ENCODE data around the gene ZNF585A.
A peak's percentile ranks its signal among the peaks of the same experiment; 100 is the strongest.

Gene ZNF585A

DNA sequence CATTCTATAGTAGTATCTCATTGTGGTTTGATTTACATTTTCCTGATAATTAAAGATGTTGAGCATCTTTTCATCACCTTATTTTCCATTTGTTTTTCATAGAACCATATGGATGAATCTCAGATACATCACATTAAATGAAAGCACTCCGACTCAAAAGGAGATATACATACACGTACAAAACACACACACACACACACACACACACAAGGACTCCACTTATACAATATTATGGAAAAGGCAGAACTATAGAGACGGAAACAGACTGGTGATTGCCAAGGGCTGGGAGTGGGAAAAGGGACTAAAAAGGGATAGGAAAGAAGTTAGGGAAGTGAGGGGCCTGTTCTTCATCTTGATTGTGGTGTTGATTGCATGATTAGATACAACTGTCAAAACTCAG is 24.3 kb downstream of the ZNF585A start:
- no peak overlapping the region for H3K4ac ChIP-seq (ENCODE audit: low read depth in 1 of 2, low read length in 2 of 2)
- H4K91ac ChIP-seq (ENCODE audit: low read length): no peak overlapping the region
- H3K9me3 ChIP-seq (ENCODE audit: control insufficient read depth, low read length): peaks cover 87% of the 10 kb centered on the region
- no peak overlapping the region for H3K18ac ChIP-seq (ENCODE audit: low read depth in 1 of 2, low read length in 2 of 2)
- H3K27ac ChIP-seq (ENCODE audit: low read length, poor library complexity, severe bottlenecking): no peak overlapping the region
- H3K4me3 ChIP-seq (ENCODE audit: insufficient read depth in 1 of 2, low read depth in 1 of 2, low read length in 2 of 2): peak overlapping the region in 1 of 2 experiments; percentile 25
- no peak overlapping the region for H3K4me2 ChIP-seq (ENCODE audit: low read length, poor library complexity, severe bottlenecking)
- WGBS: 100% methylated on average over 1 of the region's 3 CpGs
- no peak overlapping the region for H3K14ac ChIP-seq (ENCODE audit: low read length in 2 of 2)
- DNase-seq: no peak
- no peak overlapping the region for H4K8ac ChIP-seq (ENCODE audit: low read length)
- H3K9ac ChIP-seq (ENCODE audit: low read length): no peak overlapping the region
- no peak overlapping the region for H2AFZ ChIP-seq (ENCODE audit: low read depth, low read length)
- no peak overlapping the region for H2AK5ac ChIP-seq (ENCODE audit: low read length, severe bottlenecking)
- no peaks in the 10 kb centered on the region for H3K27me3 ChIP-seq (ENCODE audit: control insufficient read depth in 1 of 2, insufficient read depth in 1 of 2, low read length in 2 of 2)
- H2BK5ac ChIP-seq (ENCODE audit: low read depth, low read length, poor library complexity, severe bottlenecking): no peak overlapping the region
- H2BK12ac ChIP-seq (ENCODE audit: low read length in 2 of 2): no peak overlapping the region
- no peak overlapping the region for H2BK15ac ChIP-seq (ENCODE audit: low read depth, poor library complexity, severe bottlenecking)
- H3K4me1 ChIP-seq (ENCODE audit: control insufficient read depth, insufficient read depth, low read depth, low read length): no peaks in the 10 kb centered on the region
- no peaks in the 10 kb centered on the region for H3K79me1 ChIP-seq (replicated peaks; ENCODE audit: low read length, poor library complexity, severe bottlenecking)
- no peak overlapping the region for H2BK120ac ChIP-seq (ENCODE audit: low read depth, low read length)
- H3K36me3 ChIP-seq (ENCODE audit: control insufficient read depth in 1 of 2, insufficient read depth in 2 of 2, low read depth in 1 of 2, low read length in 2 of 2): peaks cover 11 to 31% of the 10 kb centered on the region in 2 experiments
- H3K23ac ChIP-seq (ENCODE audit: low read length in 2 of 2): no peak overlapping the region

DNA sequence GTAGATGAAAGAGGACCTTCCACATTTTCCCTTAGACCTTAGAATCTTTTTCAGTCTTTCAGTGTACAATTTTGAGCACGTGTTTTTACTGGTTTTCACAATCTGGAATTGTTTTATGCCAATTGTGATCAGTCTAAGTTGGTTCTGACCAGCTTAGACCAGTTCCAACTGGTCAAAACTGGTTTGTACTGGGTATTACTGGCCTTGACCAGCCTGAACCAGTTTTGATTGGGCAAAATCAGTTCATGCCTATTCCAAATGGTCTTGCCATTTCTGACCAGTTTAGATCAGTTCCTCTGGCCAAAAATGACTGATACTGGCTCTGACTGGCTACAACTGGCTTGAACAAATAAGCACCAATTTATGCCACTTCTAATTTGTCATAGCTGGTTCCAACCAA is 36.4 kb downstream of the ZNF585A start:
- H2BK5ac ChIP-seq (ENCODE audit: low read depth, low read length, poor library complexity, severe bottlenecking): no peak overlapping the region
- H3K4me2 ChIP-seq (ENCODE audit: low read length, poor library complexity, severe bottlenecking): no peak overlapping the region
- no peak overlapping the region for H3K23ac ChIP-seq (ENCODE audit: low read length in 2 of 2)
- no peak overlapping the region for H3K18ac ChIP-seq (ENCODE audit: low read depth in 1 of 2, low read length in 2 of 2)
- WGBS: 4% methylated on average over 1 of the region's 1 CpG
- no peak overlapping the region for H2BK120ac ChIP-seq (ENCODE audit: low read depth, low read length)
- no peak overlapping the region for H3K9ac ChIP-seq (ENCODE audit: low read length)
- no peak overlapping the region for H3K27ac ChIP-seq (ENCODE audit: low read length, poor library complexity, severe bottlenecking)
- peaks cover 87% of the 10 kb centered on the region for H3K9me3 ChIP-seq (ENCODE audit: control insufficient read depth, low read length)
- H2BK12ac ChIP-seq (ENCODE audit: low read length in 2 of 2): no peak overlapping the region
- peak overlapping the region in 1 of 2 experiments; percentile 43 for H3K4me3 ChIP-seq (ENCODE audit: insufficient read depth in 1 of 2, low read depth in 1 of 2, low read length in 2 of 2)
- H3K4ac ChIP-seq (ENCODE audit: low read depth in 1 of 2, low read length in 2 of 2): no peak overlapping the region
- no peak overlapping the region for H2AFZ ChIP-seq (ENCODE audit: low read depth, low read length)
- H2BK15ac ChIP-seq (ENCODE audit: low read depth, poor library complexity, severe bottlenecking): no peak overlapping the region
- H3K4me1 ChIP-seq (ENCODE audit: control insufficient read depth, insufficient read depth, low read depth, low read length): no peaks in the 10 kb centered on the region
- no peak overlapping the region for H3K14ac ChIP-seq (ENCODE audit: low read length in 2 of 2)
- no peak for DNase-seq
- no peak overlapping the region for H4K91ac ChIP-seq (ENCODE audit: low read length)
- H2AK5ac ChIP-seq (ENCODE audit: low read length, severe bottlenecking): no peak overlapping the region
- H3K27me3 ChIP-seq (ENCODE audit: control insufficient read depth in 1 of 2, insufficient read depth in 1 of 2, low read length in 2 of 2): no peaks in the 10 kb centered on the region
- no peaks in the 10 kb centered on the region for H3K36me3 ChIP-seq (ENCODE audit: control insufficient read depth in 1 of 2, insufficient read depth in 2 of 2, low read depth in 1 of 2, low read length in 2 of 2)
- H3K79me1 ChIP-seq (replicated peaks; ENCODE audit: low read length, poor library complexity, severe bottlenecking): no peaks in the 10 kb centered on the region
- no peak overlapping the region for H4K8ac ChIP-seq (ENCODE audit: low read length)

DNA sequence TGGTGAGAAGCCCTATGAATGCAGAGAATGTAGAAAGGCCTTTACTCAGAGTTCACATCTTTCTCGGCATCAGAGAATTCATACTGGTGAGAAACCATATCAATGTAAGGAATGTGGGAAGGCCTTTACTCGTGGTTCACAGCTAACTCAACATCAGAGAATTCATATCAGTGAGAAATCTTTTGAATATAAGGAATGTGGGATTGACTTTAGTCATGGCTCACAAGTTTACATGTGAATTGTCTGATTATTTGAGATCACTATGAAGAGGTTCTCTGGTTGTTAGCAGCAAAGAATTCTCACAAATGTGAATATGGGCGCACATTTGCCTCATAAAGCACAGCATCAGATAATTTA is 43.7 kb downstream of the ZNF585A start:
- H3K4me3 ChIP-seq (ENCODE audit: insufficient read depth in 1 of 2, low read depth in 1 of 2, low read length in 2 of 2): peak overlapping the region in 1 of 2 experiments; percentile 67
- no peak overlapping the region for H3K9ac ChIP-seq (ENCODE audit: low read length)
- H3K18ac ChIP-seq (ENCODE audit: low read depth in 1 of 2, low read length in 2 of 2): no peak overlapping the region

DNA sequence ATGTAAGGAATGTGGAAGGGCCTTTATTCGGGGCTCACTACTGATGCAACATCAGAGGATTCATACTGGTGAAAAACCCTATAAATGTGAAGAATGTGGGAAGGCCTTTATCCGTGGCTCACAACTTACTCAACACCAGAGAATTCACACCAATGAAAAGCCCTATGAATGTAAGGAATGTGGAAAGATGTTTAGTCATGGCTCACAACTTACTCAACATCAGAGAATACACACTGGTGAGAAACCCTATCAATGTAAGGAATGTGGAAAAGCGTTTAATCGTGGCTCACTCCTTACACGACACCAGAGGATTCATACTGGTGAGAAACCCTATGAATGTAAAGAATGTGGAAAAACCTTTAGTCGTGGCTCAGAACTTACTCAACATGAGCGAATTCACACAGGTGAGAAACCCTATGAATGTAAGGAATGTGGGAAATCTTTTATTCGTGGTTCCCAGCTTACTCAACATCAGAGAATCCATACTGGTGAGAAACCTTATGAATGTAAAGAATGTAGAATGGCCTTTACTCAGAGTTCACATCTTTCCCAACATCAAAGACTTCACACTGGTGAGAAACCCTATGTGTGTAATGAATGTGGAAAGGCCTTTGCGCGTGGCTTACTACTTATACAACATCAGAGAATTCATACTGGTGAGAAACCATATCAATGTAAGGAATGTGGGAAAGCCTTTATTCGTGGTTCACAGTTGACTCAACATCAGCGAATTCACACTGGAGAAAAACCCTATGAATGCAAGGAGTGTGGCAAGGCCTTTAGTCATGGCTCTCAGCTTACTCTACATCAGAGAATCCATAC is 44.3 kb downstream of the ZNF585A start:
- Histone ChIP-seq H3K79me1 (replicated peaks; ENCODE audit: low read length, poor library complexity, severe bottlenecking) (no peaks in the 10 kb centered on the region), H3K23ac (ENCODE audit: low read length in 2 of 2) (no peak overlapping the region), H2AK5ac (ENCODE audit: low read length, severe bottlenecking) (no peak overlapping the region), H3K9ac (ENCODE audit: low read length) (no peak overlapping the region), H2BK12ac (ENCODE audit: low read length in 2 of 2) (no peak overlapping the region), H3K18ac (ENCODE audit: low read depth in 1 of 2, low read length in 2 of 2) (no peak overlapping the region), H3K4ac (ENCODE audit: low read depth in 1 of 2, low read length in 2 of 2) (no peak overlapping the region), H2BK15ac (ENCODE audit: low read depth, poor library complexity, severe bottlenecking) (no peak overlapping the region), H3K27ac (ENCODE audit: low read length, poor library complexity, severe bottlenecking) (no peak overlapping the region), H3K27me3 (ENCODE audit: control insufficient read depth in 1 of 2, insufficient read depth in 1 of 2, low read length in 2 of 2) (no peaks in the 10 kb centered on the region), H4K91ac (ENCODE audit: low read length) (no peak overlapping the region), H2BK120ac (ENCODE audit: low read depth, low read length) (no peak overlapping the region), H3K4me1 (ENCODE audit: control insufficient read depth, insufficient read depth, low read depth, low read length) (no peaks in the 10 kb centered on the region), H2BK5ac (ENCODE audit: low read depth, low read length, poor library complexity, severe bottlenecking) (no peak overlapping the region), H3K36me3 (ENCODE audit: control insufficient read depth in 1 of 2, insufficient read depth in 2 of 2, low read depth in 1 of 2, low read length in 2 of 2) (peaks cover 0 to 35% of the 10 kb centered on the region in 2 experiments), H3K14ac (ENCODE audit: low read length in 2 of 2) (no peak overlapping the region), H3K4me2 (ENCODE audit: low read length, poor library complexity, severe bottlenecking) (no peak overlapping the region), H3K4me3 (ENCODE audit: insufficient read depth in 1 of 2, low read depth in 1 of 2, low read length in 2 of 2) (peak overlapping the region in 1 of 2 experiments; percentile 67), H3K9me3 (ENCODE audit: control insufficient read depth, low read length) (peaks cover 94% of the 10 kb centered on the region), H4K8ac (ENCODE audit: low read length) (no peak overlapping the region), H2AFZ (ENCODE audit: low read depth, low read length) (no peak overlapping the region)
- no peak for DNase-seq
- WGBS: 83% methylated on average over 7 of the region's 12 CpGs

More for the DNA sequence above, 43.7 kb downstream of the ZNF585A start:
- WGBS: 70% methylated on average over 2 of the region's 3 CpGs
- H3K4me2 ChIP-seq (ENCODE audit: low read length, poor library complexity, severe bottlenecking): no peak overlapping the region
- H3K36me3 ChIP-seq (ENCODE audit: control insufficient read depth in 1 of 2, insufficient read depth in 2 of 2, low read depth in 1 of 2, low read length in 2 of 2): peaks cover 0 to 35% of the 10 kb centered on the region in 2 experiments
- H3K14ac ChIP-seq (ENCODE audit: low read length in 2 of 2): no peak overlapping the region
- no peak overlapping the region for H4K8ac ChIP-seq (ENCODE audit: low read length)
- H3K27ac ChIP-seq (ENCODE audit: low read length, poor library complexity, severe bottlenecking): no peak overlapping the region
- H3K9me3 ChIP-seq (ENCODE audit: control insufficient read depth, low read length): peaks cover 96% of the 10 kb centered on the region
- H2BK5ac ChIP-seq (ENCODE audit: low read depth, low read length, poor library complexity, severe bottlenecking): no peak overlapping the region
- H3K23ac ChIP-seq (ENCODE audit: low read length in 2 of 2): no peak overlapping the region
- DNase-seq: no peak
- H2BK15ac ChIP-seq (ENCODE audit: low read depth, poor library complexity, severe bottlenecking): no peak overlapping the region
- no peak overlapping the region for H4K91ac ChIP-seq (ENCODE audit: low read length)
- H2BK120ac ChIP-seq (ENCODE audit: low read depth, low read length): no peak overlapping the region
- no peak overlapping the region for H2AK5ac ChIP-seq (ENCODE audit: low read length, severe bottlenecking)
- H3K4ac ChIP-seq (ENCODE audit: low read depth in 1 of 2, low read length in 2 of 2): no peak overlapping the region
- H2BK12ac ChIP-seq (ENCODE audit: low read length in 2 of 2): no peak overlapping the region
- H2AFZ ChIP-seq (ENCODE audit: low read depth, low read length): no peak overlapping the region
- H3K79me1 ChIP-seq (replicated peaks; ENCODE audit: low read length, poor library complexity, severe bottlenecking): no peaks in the 10 kb centered on the region
- H3K4me1 ChIP-seq (ENCODE audit: control insufficient read depth, insufficient read depth, low read depth, low read length): no peaks in the 10 kb centered on the region
- no peaks in the 10 kb centered on the region for H3K27me3 ChIP-seq (ENCODE audit: control insufficient read depth in 1 of 2, insufficient read depth in 1 of 2, low read length in 2 of 2)

Measured in mesenchymal stem cell (in vitro differentiated cells and primary cell).